GM23248 (cell line): ENCODE data around the gene CD300LF.

Experiments used
- EZH2 ChIP-seq: fragments of 200-600 bp; sonication (generic); IDR thresholded peaks from 2 replicates; pipeline ENCODE4 v1.6.1; 2018; ENCODE audit warnings: antibody characterized with exemption, mild to moderate bottlenecking; ENCODE audit not compliant: insufficient read depth, poor library complexity, severe bottlenecking
- EZH2phosphoT487 ChIP-seq: fragments of 200-600 bp; sonication (generic); IDR thresholded peaks from 2 replicates; pipeline ENCODE4 v1.6.1; 2018; ENCODE audit warnings: antibody characterized with exemption, moderate library complexity, mild to moderate bottlenecking, low read depth; ENCODE audit not compliant: insufficient read depth

- TF ChIP-seq EZH2 (no peak), EZH2phosphoT487 (no peak)
These were observed 67.7 kb downstream of the CD300LF start for GRCh38 chr17:74645010-74645409.
